NCI-H146 (cell line): Measurements from ENCODE around the gene KRT10.
"Not testable (repeated sequence)": the region's sequence is repeated elsewhere in the genome, so short reads cannot be mapped to it uniquely, and the experiment has no call there.

Source experiments
- DNase-seq: peaks from one replicate; lab custom pipeline; 2025; lab: John Stamatoyannopoulos, UW

KRT10 gene

DNA sequence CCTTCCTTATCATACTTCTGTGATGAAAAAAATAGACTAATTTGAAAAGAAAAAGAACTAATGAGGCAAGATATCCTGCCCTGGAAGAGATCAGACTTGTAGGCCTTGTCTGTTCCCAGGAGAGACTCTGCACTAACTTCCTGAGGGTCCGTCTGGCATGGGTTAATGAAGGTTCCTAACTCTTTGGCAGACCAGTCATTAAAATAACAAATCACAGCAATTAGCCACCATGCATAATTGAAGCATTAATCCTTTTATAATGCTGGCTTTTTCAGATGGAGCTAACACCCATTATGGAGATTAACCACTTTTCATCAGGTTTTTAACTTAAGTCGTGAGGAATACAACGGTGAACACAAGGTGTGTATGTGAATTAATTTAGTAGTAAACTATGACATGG, 10.4 kb upstream of the KRT10 start:
- no peak for DNase-seq

- no peak for DNase-seq
Observed at GRCh38 chr17:40830085-40830776, 7.8 kb upstream of the KRT10 start.

DNA sequence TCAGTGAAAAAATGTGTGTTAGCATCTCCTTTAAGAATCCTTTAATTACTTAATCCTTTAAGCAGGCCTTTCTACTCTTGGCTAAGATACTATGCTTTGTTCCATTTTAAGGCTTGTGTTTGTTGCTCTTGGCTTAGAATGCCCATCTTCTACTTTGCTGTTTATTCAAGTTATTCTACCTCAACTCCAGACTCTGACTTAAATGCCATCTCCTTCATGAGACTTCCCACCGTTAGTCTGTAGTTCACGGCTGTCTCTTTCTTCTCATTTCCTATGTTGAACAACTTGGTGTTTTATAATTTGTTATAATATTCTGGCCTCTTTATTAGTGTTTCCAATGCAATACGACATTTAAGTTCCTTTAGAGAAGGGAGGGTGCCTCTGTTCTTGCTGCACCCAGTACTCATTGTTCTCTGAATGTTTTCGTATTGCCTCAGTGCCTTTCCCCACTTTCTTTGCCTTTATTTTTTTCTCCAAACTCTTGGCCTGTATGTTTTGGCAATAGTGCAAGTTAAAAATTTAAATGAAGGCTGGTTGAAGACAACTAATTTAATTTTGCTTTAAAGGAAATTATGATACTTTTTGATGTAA, 6.1 kb upstream of the KRT10 start:
- DNase-seq, result no peak

DNA sequence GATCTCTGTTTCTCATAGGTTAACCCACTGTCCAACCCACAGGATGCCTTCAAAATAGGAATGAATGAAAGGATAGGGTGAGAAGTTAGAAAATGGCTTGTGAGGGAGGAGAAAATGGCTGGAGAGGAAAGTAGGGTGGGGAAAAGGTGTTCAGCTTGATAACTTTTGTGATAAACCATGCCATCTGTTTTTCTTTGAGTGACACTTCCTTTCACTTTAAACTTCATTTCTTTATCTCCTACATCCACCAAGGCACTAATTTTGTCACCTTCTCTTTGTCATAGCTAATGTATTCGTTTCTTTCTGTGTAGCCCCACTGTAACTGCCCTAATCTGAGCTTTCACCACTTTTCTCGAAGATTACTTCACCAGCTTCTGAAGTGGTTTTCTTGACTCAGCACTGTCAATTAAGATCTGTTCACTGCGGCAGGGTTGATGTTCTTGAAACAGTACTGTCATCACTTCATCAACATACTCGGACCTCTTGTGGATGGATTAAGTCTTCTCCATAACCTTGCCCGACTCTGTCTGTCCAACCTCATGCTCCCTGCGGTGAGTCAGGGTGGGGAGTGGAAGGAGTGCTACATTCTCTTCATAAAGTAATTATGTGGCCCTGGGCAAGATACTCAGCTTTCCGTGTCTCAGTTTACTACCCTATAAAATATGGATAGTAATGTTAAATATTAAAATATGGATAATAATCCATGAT, 5.5 kb upstream of the KRT10 start:
- DNase-seq, result no peak

DNA sequence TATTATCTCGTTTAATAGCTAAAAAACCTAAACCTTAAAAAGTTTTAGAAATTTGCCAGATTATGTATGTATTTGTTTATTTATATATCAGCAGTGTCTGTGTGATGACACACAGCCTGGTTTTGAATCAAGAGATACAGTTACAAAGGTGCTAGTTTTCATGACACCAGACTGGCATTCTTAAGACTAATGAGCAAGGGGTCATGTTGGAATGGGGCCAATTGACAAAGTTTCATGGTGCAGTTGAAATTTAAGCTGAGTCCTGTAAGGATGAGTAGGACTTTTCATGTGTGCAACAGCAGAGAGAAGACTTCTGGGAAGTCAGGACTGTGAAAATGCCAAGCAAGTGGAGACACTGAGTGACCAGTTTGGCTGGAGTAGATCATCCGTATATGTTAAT, 3.2 kb upstream of the KRT10 start:
- no peak for DNase-seq

DNA sequence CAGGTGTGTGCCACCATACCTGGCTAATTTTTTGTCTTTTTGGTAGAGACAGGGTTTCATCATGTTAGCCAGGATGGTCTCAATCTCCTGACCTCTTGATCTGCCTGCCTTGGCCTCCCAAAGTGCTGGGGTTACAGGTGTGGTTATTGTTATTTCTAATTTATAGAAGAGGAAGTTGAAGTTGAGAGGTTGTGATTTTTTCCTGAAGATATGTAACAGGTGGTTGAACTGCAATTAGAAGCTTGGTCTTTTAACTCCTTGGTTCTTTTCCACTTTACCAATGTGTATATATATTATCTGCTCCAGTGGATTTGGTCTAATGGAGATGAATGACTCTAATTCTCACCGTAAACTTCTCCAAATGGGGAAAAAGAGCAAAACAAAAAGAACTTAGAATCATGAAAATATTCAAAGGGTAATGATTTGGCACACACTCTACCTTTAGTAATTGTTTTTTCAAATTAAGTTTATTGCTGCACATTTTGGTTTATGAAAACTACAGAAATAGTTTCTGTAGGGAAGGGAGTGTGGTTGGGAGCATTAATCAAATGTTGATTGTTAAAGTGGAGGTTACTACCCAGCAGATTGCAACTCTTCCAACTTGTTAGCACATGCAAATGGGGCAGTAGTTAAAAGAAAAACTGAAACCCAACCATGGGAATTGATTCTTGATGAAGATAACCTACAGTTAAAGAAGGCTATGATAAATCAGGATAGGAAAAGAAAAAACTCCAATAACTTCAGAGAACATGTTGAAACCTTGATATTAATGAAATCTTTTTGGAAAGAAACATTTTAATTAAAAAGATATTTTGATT, 1.8 kb upstream of the KRT10 start:
- no peak for DNase-seq

DNA sequence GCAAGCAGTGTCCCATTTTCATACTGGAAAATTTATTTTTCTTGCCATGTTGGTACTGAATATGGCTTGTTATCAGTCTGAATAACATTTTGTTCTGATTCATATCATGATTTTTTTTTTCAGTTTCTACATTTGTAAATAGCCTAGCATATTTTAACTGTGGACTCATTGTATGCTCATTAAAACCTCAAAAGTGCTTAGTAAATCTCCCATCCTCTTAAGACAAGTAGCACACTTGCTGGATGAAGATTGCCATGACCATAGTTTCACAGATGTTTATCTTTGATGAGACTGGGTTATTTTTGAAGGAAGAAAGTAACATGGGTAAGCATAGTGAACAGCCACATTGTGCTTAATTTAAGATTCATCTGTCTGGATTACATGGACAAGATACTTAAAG, 878 bp downstream of the KRT10 start:
- DNase-seq, result no peak

DNA sequence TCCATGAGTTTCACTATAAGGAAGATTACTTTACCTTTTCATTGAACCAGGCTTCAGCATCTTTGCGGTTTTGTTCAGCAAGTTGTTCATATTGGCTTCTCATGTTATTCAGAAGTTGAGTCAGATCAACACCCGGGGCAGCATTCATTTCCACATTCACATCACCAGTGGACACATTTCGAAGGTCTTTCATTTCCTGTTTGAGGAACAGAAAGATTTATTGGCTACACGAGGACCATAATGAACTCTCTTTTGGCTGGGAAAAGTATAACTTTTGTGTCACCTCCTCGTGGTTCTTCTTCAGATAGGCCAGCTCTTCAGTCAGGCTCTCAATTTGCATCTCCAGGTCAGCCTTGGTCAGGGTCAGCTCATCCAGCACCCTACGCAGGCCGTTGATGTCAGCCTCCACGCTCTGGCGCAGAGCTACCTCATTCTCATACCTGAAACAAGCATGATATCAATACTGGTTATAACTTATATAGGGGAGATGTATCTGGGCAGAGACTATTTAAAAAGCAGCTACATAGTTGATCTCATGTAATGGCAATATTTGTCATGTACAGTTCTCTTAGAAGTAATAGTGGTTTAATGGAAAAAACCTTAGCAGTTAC, 2.1 kb downstream of the KRT10 start:
- no peak for DNase-seq

- DNase-seq, result no peak
Observed at GRCh38 chr17:40819528-40820125, 2.8 kb downstream of the KRT10 start.

GRCh38 chr17:40818733-40819527, 3.5 kb downstream of the KRT10 start:
- peak; percentile 80 for DNase-seq

- no peak for DNase-seq
Observed at GRCh38 chr17:40818343-40818732, 4.1 kb downstream of the KRT10 start.

DNA sequence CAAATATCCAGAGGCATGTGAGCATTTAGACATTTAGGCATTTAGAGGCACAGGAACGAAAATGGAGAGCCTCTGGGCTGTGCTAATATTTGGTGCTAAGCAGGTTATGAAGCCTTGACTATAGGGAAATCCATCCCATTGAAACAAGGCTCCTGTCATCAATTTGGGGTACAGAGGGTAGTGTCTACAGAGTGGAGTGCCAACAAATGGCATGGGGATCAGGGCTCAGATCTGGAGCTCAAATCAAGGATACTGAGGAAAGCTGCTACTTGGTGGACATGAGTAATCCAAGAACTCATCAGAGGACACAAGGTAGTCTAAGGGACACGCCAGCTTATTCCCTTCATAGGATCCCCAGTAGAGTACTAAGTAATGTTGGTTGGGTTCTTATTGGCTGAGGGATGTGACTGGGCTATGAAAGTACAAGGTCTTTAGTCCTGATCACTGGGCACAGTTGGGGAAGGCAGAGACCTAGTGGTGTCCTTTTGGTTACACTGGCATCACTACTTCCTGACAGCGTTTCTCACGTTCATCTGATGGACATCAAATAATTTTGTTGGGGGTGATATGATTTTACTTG, 5.2 kb downstream of the KRT10 start:
- DNase-seq, result no peak

GRCh38 chr17:40816569-40816968, 5.8 kb downstream of the KRT10 start:
- no peak for DNase-seq

DNA sequence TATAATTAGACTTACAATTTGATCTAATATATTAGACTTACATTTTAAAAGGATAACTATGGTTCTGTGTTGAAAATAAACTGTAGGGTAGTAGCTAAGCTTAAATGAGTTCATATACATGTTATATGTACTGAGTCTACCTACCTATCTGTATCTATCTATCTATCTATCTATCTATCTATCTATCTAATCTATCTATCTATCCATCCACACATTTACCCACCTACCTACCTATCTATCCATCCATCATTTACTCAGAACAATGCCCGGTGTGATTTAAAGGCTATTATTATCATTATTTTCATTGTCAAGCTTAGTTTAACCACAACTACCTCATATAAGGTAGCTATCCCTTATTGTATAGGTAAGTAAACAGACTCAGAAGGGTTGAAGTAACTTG, 7.0 kb downstream of the KRT10 start:
- no peak for DNase-seq

GRCh38 chr17:40814657-40815056, 7.8 kb downstream of the KRT10 start:
- not testable (repeated sequence) for DNase-seq

DNA sequence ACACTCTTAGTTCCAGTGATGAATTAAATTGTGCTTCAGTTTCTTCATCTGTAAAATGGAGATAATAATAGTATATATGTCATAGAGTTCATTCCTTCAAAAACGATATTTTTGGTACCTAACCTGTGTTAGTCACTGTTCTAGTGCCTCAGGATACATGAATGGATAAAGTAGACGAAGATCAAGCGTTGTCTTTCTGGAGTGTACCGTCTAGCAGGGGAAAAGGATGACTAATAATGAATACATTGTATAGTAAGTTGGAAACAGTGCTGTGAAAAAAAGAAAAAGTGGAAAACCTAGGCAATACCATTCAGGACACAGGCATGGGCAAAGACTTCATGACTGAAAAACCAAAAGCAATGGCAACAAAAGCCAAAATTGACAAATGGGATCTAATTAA, 8.6 kb downstream of the KRT10 start:
- no peak for DNase-seq

GRCh38 chr17:40812639-40813038, 9.8 kb downstream of the KRT10 start:
- DNase-seq, result no peak

GRCh38 chr17:40810494-40810893, 11.9 kb downstream of the KRT10 start:
- DNase-seq, result no peak

DNA sequence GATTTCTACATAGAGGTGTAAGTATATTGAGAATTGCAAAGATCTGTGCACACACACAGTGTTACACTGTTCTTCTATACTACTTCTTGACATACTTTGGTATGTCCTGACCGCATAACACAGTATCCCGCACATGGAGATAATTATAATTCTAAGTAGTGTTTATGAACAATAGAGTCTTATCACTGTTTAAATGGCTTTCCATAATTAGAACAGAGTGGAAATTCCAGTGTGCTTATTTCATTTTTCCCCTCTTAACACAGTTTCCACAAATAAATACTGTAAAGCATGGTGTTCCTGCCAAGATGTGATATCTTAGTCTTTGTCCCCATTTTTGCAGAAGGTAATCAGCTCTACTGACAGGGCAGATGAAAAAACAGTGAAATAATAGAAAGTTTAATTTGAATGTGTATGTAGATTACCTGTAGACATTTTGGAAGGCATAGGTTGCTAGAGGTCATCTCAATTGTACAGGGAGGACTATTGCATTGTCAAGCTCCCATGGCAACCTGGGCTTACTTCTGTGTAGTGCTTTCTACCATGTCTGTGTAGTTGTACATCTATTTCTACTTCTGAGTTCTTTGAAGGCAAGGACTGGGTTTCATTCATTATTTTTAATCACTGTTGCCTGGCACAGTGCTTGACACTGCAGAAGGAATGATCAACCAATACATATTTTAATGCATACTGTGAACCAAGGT, 12.5 kb downstream of the KRT10 start:
- no peak for DNase-seq

- DNase-seq, result no peak
Observed at GRCh38 chr17:40806131-40806530, 16.3 kb downstream of the KRT10 start.
